Astrocyte (in vitro differentiated cells and primary cell): ENCODE results near the gene CARD19. TPM values are rescaled to one million over a fixed set of nuclear protein-coding genes. Genes with fewer than 3 reads are reported as not detected.

Experiments used
- DNase-seq: peaks from one replicate; pipeline ENCODE4 v3.0.0-alpha.2; 2010; ENCODE audit warnings: low read depth
- FAIRE-seq: peaks from 2 replicates; lab custom pipeline; 2011; peaks lifted over from hg19 to GRCh38; lab: Jason Lieb, UNC
- H2AFZ ChIP-seq: 2 replicates; pipeline ENCODE4 v1.6.0; 2012; ENCODE audit warnings: low read depth, low read length, inconsistent platforms
- H3K27ac ChIP-seq: 2 replicates; pipeline ENCODE4 v1.5.1; 2011; ENCODE audit warnings: low read depth, low read length, inconsistent platforms
- H3K27me3 ChIP-seq: 2 replicates; pipeline ENCODE4 v1.6.0; 2011; ENCODE audit warnings: low read length, inconsistent platforms; ENCODE audit not compliant: insufficient read depth
- H3K36me3 ChIP-seq: 2 replicates; pipeline ENCODE4 v1.5.1; 2011; ENCODE audit warnings: low read length, inconsistent platforms; ENCODE audit not compliant: insufficient read depth
- H3K4me1 ChIP-seq: 2 replicates; pipeline ENCODE4 v1.5.1; 2011; ENCODE audit warnings: low read length, inconsistent platforms; ENCODE audit not compliant: insufficient read depth
- H3K4me2 ChIP-seq: 2 replicates; pipeline ENCODE4 v1.6.0; 2012; ENCODE audit warnings: low read length, inconsistent platforms
- H3K4me3 ChIP-seq: 2 replicates; pipeline ENCODE4 v1.5.1; 2011; ENCODE audit warnings: low read depth, mild to moderate bottlenecking, low read length, inconsistent platforms; ENCODE audit not compliant: insufficient read depth
- H3K79me2 ChIP-seq: 2 replicates; pipeline ENCODE4 v1.6.0; 2012; ENCODE audit warnings: mild to moderate bottlenecking, low read length, inconsistent platforms; ENCODE audit not compliant: insufficient read depth
- H3K9ac ChIP-seq: 2 replicates; pipeline ENCODE4 v1.6.0; 2012; ENCODE audit warnings: mild to moderate bottlenecking, low read length, inconsistent platforms
- H3K9me3 ChIP-seq: 2 replicates; pipeline ENCODE4 v1.5.1; 2012; ENCODE audit warnings: low read depth, mild to moderate bottlenecking, low read length, inconsistent platforms; ENCODE audit not compliant: insufficient read depth
- H4K20me1 ChIP-seq: 2 replicates; pipeline ENCODE4 v1.6.0; 2012; ENCODE audit warnings: low read length, inconsistent platforms; ENCODE audit not compliant: insufficient read depth
- H3K27ac Mint-ChIP-seq: one replicate; pipeline ENCODE4 v1.8.0; 2021; ENCODE audit warnings: mild to moderate bottlenecking, mixed read lengths; ENCODE audit not compliant: unreplicated experiment
- H3K27me3 Mint-ChIP-seq: one replicate; pipeline ENCODE4 v1.8.0; 2021; ENCODE audit warnings: low read depth, mixed read lengths; ENCODE audit not compliant: unreplicated experiment
- H3K36me3 Mint-ChIP-seq: one replicate; pipeline ENCODE4 v1.8.0; 2021; ENCODE audit warnings: low read depth, mixed read lengths; ENCODE audit not compliant: unreplicated experiment
- H3K4me1 Mint-ChIP-seq: one replicate; pipeline ENCODE4 v1.8.0; 2021; ENCODE audit warnings: low read depth, mixed read lengths; ENCODE audit not compliant: unreplicated experiment
- H3K4me3 Mint-ChIP-seq: one replicate; pipeline ENCODE4 v1.8.0; 2021; ENCODE audit warnings: mild to moderate bottlenecking, moderate library complexity, mixed read lengths; ENCODE audit not compliant: unreplicated experiment
- H3K9me3 Mint-ChIP-seq: one replicate; pipeline ENCODE4 v1.8.0; 2021; ENCODE audit warnings: mild to moderate bottlenecking, mixed read lengths; ENCODE audit not compliant: unreplicated experiment
- EZH2 ChIP-seq: IDR thresholded peaks from 2 replicates; pipeline ENCODE4 v1.6.1; 2012; ENCODE audit warnings: mild to moderate bottlenecking, low read length, inconsistent platforms; ENCODE audit not compliant: insufficient read depth
- total RNA-seq: library from RNA; stranded (reverse); gene quantifications from 2 replicates; pipeline ENCODE4 v1.2.1, GENCODE V29; 2021
- TF ChIP-seq, protein P1 (sequence below): IDR thresholded peaks from 2 replicates; pipeline ENCODE4 v1.5.1; 2011; ENCODE audit warnings: low read depth, mild to moderate bottlenecking, inconsistent platforms, low read length, moderate library complexity; ENCODE audit not compliant: insufficient read depth

Gene CARD19
- total RNA-seq, 1 donor from 2014 or later, result 36.3 TPM

GRCh38 chr9:93112116-93112863 lies 16.3 kb downstream of the CARD19 start:
- peaks cover 9% of the 10 kb centered on the region for H3K36me3 Mint-ChIP-seq
- DNase-seq (no peak), FAIRE-seq (no peak)
- H3K4me1 ChIP-seq, result peaks cover 8% of the 10 kb centered on the region
- H3K4me1 Mint-ChIP-seq, result no peaks in the 10 kb centered on the region
- H3K27ac Mint-ChIP-seq, result no peak overlapping the region
- no peaks in the 10 kb centered on the region for H3K27me3 ChIP-seq
- no peak overlapping the region for H3K4me3 ChIP-seq
- no peak overlapping the region for H3K27ac ChIP-seq
- no peak overlapping the region for H3K9ac ChIP-seq
- no peak for TF ChIP-seq EZH2
- TF ChIP-seq, protein P1, sequence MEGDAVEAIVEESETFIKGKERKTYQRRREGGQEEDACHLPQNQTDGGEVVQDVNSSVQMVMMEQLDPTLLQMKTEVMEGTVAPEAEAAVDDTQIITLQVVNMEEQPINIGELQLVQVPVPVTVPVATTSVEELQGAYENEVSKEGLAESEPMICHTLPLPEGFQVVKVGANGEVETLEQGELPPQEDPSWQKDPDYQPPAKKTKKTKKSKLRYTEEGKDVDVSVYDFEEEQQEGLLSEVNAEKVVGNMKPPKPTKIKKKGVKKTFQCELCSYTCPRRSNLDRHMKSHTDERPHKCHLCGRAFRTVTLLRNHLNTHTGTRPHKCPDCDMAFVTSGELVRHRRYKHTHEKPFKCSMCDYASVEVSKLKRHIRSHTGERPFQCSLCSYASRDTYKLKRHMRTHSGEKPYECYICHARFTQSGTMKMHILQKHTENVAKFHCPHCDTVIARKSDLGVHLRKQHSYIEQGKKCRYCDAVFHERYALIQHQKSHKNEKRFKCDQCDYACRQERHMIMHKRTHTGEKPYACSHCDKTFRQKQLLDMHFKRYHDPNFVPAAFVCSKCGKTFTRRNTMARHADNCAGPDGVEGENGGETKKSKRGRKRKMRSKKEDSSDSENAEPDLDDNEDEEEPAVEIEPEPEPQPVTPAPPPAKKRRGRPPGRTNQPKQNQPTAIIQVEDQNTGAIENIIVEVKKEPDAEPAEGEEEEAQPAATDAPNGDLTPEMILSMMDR, result no peak
- H2AFZ ChIP-seq, result no peak overlapping the region
- H4K20me1 ChIP-seq, result peaks cover 49% of the 10 kb centered on the region
- H3K4me3 Mint-ChIP-seq, result no peak overlapping the region
- H3K4me2 ChIP-seq, result no peak overlapping the region
- no peaks in the 10 kb centered on the region for H3K9me3 ChIP-seq
- H3K9me3 Mint-ChIP-seq, result no peaks in the 10 kb centered on the region
- H3K36me3 ChIP-seq, result peaks cover 3% of the 10 kb centered on the region
- H3K27me3 Mint-ChIP-seq, result no peaks in the 10 kb centered on the region
- peaks cover 6% of the 10 kb centered on the region for H3K79me2 ChIP-seq

DNA sequence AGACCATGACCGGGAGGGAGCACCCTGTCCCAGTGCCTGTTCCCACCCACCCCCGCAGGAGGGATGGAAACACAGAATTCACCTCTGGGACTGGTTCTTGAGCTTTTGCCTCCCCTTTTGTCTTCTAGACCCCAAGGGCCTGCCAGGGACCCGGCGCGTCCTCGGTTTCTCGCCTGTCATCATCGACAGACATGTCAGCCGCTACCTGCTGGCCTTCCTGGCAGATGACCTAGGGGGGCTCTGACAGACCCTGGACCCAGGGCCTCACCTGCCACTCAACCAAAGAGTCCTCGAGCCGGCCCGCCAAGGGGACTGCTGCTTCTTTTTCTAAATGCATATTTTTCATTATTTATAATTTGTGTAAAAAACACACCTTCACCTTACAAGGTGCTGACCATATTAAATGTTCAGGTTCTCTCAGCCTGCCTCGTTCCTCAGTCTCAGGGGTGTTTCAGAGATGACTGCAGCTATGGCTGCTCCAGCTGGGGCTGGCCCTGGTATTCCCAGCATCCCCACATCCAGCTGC lies 16.9 kb downstream of the CARD19 start:
- no peak overlapping the region for H3K4me3 Mint-ChIP-seq
- Histone ChIP-seq H3K4me2 (no peak overlapping the region), H3K36me3 (peaks cover 3% of the 10 kb centered on the region), H3K27me3 (no peaks in the 10 kb centered on the region), H3K4me1 (peaks cover 8% of the 10 kb centered on the region), H3K4me3 (no peak overlapping the region), H3K27ac (no peak overlapping the region), H3K9ac (no peak overlapping the region), H2AFZ (no peak overlapping the region), H3K9me3 (no peaks in the 10 kb centered on the region), H3K79me2 (no peaks in the 10 kb centered on the region), H4K20me1 (peaks cover 43% of the 10 kb centered on the region)
- peaks cover 2% of the 10 kb centered on the region for H3K27me3 Mint-ChIP-seq
- peaks cover 9% of the 10 kb centered on the region for H3K36me3 Mint-ChIP-seq
- H3K9me3 Mint-ChIP-seq, result no peaks in the 10 kb centered on the region
- no peaks in the 10 kb centered on the region for H3K4me1 Mint-ChIP-seq
- TF ChIP-seq EZH2, result no peak
- TF ChIP-seq, protein P1, result no peak
- no peak for FAIRE-seq
- no peak for DNase-seq
- H3K27ac Mint-ChIP-seq, result no peak overlapping the region
